HUES48 (cell line): ENCODE data around the gene MTSS2.

Source experiments
- H3K27ac ChIP-seq: one replicate; pipeline ENCODE4 v1.7.0; 2013; ENCODE audit warnings: low read depth, low read length, inconsistent platforms
- H3K27me3 ChIP-seq: 2 replicates; pipeline ENCODE4 v1.6.1; 2013; ENCODE audit warnings: mild to moderate bottlenecking, low read length; ENCODE audit not compliant: control insufficient read depth, insufficient read depth
- H3K36me3 ChIP-seq: 2 replicates; pipeline ENCODE4 v1.6.1; 2013; ENCODE audit warnings: low read length; ENCODE audit not compliant: control insufficient read depth, insufficient read depth
- H3K4me1 ChIP-seq: 2 replicates; pipeline ENCODE4 v1.6.1; 2013; ENCODE audit warnings: mild to moderate bottlenecking, low read length; ENCODE audit not compliant: control insufficient read depth, insufficient read depth
- H3K4me3 ChIP-seq: 2 replicates; pipeline ENCODE4 v1.5.1; 2013; ENCODE audit warnings: mild to moderate bottlenecking, low read depth, low read length
- H3K9ac ChIP-seq: 2 replicates; pipeline ENCODE4 v1.6.1; 2013; ENCODE audit warnings: mild to moderate bottlenecking, low read depth, low read length, moderate library complexity
- H3K9me3 ChIP-seq: 2 replicates; pipeline ENCODE4 v1.6.1; 2013; ENCODE audit warnings: low read length; ENCODE audit not compliant: control insufficient read depth, insufficient read depth

Gene MTSS2

GRCh38 chr16:70685938-70686375 lies at the start of gene MTSS2:
MTSS2 (minus strand) TSS chr16:70686053; CDS start chr16:70685791, 262 bp downstream.
- Histone ChIP-seq H3K4me1 (peaks cover 16% of the 10 kb centered on the region), H3K27me3 (peaks cover 4% of the 10 kb centered on the region; the same call in 1 of the 2 replicates), H3K4me3 (peak within 1 kb of the TSS; percentile 79), H3K9ac (peak within 1 kb of the TSS; percentile 51; the same call in 1 of the 2 replicates), H3K9me3 (no peaks in the 10 kb centered on the region), H3K27ac (peak within 1 kb of the TSS; percentile 5), H3K36me3 (0 out of 2 replicates have a peak, but pooled peaks cover 2% of the 10 kb centered on the region)

- no peak overlapping the region for H3K9ac ChIP-seq
- no peaks in the 10 kb centered on the region for H3K9me3 ChIP-seq
- H3K36me3 ChIP-seq = peaks cover 15% of the 10 kb centered on the region; the same call in 1 of the 2 replicates
- H3K27me3 ChIP-seq = no peaks in the 10 kb centered on the region
- no peak overlapping the region for H3K27ac ChIP-seq
- H3K4me1 ChIP-seq = peaks cover 4% of the 10 kb centered on the region; the same call in 1 of the 2 replicates
- H3K4me3 ChIP-seq = no peak overlapping the region
These were observed 49.5 kb upstream of the MTSS2 start for GRCh38 chr16:70735141-70735979.

- no peak overlapping the region for H3K27ac ChIP-seq
These were observed 48.8 kb upstream of the MTSS2 start for GRCh38 chr16:70734522-70735095.

GRCh38 chr16:70730944-70731343 lies 45.1 kb upstream of the MTSS2 start:
- Histone ChIP-seq H3K27me3 (no peaks in the 10 kb centered on the region), H3K9me3 (no peaks in the 10 kb centered on the region), H3K9ac (no peak overlapping the region), H3K36me3 (peaks cover 25% of the 10 kb centered on the region), H3K27ac (no peak overlapping the region), H3K4me3 (no peak overlapping the region), H3K4me1 (0 out of 2 replicates have a peak, but pooled peaks cover 1% of the 10 kb centered on the region)

More at GRCh38 chr16:70734522-70735095, 48.8 kb upstream of the MTSS2 start:
- Histone ChIP-seq H3K9me3 (no peaks in the 10 kb centered on the region), H3K9ac (no peak overlapping the region), H3K4me1 (peaks cover 4% of the 10 kb centered on the region; the same call in 1 of the 2 replicates), H3K36me3 (peaks cover 15% of the 10 kb centered on the region; the same call in 1 of the 2 replicates), H3K4me3 (no peak overlapping the region), H3K27me3 (no peaks in the 10 kb centered on the region)

- Histone ChIP-seq H3K9me3 (no peaks in the 10 kb centered on the region), H3K4me1 (0 out of 2 replicates have a peak, but pooled peaks cover 5% of the 10 kb centered on the region), H3K4me3 (no peak overlapping the region), H3K9ac (no peak overlapping the region), H3K27me3 (no peaks in the 10 kb centered on the region), H3K27ac (no peak overlapping the region), H3K36me3 (peaks cover 23% of the 10 kb centered on the region)
These were observed 44.2 kb upstream of the MTSS2 start for GRCh38 chr16:70730031-70730430.

- no peaks in the 10 kb centered on the region for H3K9me3 ChIP-seq
- H3K27ac ChIP-seq = no peak overlapping the region
- H3K36me3 ChIP-seq = peaks cover 22% of the 10 kb centered on the region
These were observed 43.4 kb upstream of the MTSS2 start for GRCh38 chr16:70729292-70729691.

GRCh38 chr16:70728150-70728549 lies 42.3 kb upstream of the MTSS2 start:
- Histone ChIP-seq H3K36me3 (peaks cover 22% of the 10 kb centered on the region), H3K9ac (no peak overlapping the region), H3K27ac (no peak overlapping the region), H3K9me3 (no peaks in the 10 kb centered on the region), H3K4me3 (no peak overlapping the region), H3K4me1 (0 out of 2 replicates have a peak, but pooled peaks cover 5% of the 10 kb centered on the region), H3K27me3 (no peaks in the 10 kb centered on the region)

More at GRCh38 chr16:70729292-70729691, 43.4 kb upstream of the MTSS2 start:
- H3K9ac ChIP-seq = no peak overlapping the region
- no peaks in the 10 kb centered on the region for H3K27me3 ChIP-seq
- 0 out of 2 replicates have a peak, but pooled peaks cover 5% of the 10 kb centered on the region for H3K4me1 ChIP-seq
- no peak overlapping the region for H3K4me3 ChIP-seq

- Histone ChIP-seq H3K27ac (no peak overlapping the region), H3K9ac (no peak overlapping the region), H3K36me3 (peaks cover 22% of the 10 kb centered on the region)
These were observed 41.1 kb upstream of the MTSS2 start for GRCh38 chr16:70726892-70727361.

GRCh38 chr16:70725912-70726828 lies 40.3 kb upstream of the MTSS2 start:
- Histone ChIP-seq H3K4me1 (0 out of 2 replicates have a peak, but pooled peaks cover 5% of the 10 kb centered on the region), H3K4me3 (no peak overlapping the region), H3K9ac (no peak overlapping the region), H3K27ac (peak overlapping the region; percentile 47), H3K9me3 (no peaks in the 10 kb centered on the region), H3K27me3 (no peaks in the 10 kb centered on the region), H3K36me3 (peaks cover 25% of the 10 kb centered on the region)

More at GRCh38 chr16:70726892-70727361, 41.1 kb upstream of the MTSS2 start:
- Histone ChIP-seq H3K9me3 (no peaks in the 10 kb centered on the region), H3K4me1 (0 out of 2 replicates have a peak, but pooled peaks cover 5% of the 10 kb centered on the region), H3K4me3 (no peak overlapping the region), H3K27me3 (no peaks in the 10 kb centered on the region)
